SJSA1 (cell line): ENCODE results near the gene EML6. TPM values are rescaled to one million over a fixed set of nuclear protein-coding genes. Genes with fewer than 3 reads are reported as not detected.

ENCODE experiments used
- DNase-seq, 2 experiments: peaks; one replicate each; pipeline ENCODE4 v3.0.0-alpha.2; 2015 to 2020; ENCODE audit warnings: low spot score in 2 of 2, low read depth in 1 of 2
- H3K27ac ChIP-seq: fragments of 250-450 bp; sonication (Bioruptor Pico); 2 replicates; pipeline ENCODE4 v1.5.1; 2020; ENCODE audit warnings: mild to moderate bottlenecking, moderate library complexity
- H3K27me3 ChIP-seq: fragments of 250-450 bp; sonication (Bioruptor Pico); replicated peaks from 2 replicates; pipeline ENCODE4 v1.5.1; 2020; ENCODE audit warnings: mild to moderate bottlenecking, moderate library complexity
- H3K36me3 ChIP-seq: fragments of 250-450 bp; sonication (Bioruptor Pico); 2 replicates; pipeline ENCODE4 v1.5.1; 2020; ENCODE audit warnings: mild to moderate bottlenecking
- H3K4me1 ChIP-seq: fragments of 250-450 bp; sonication (Bioruptor Pico); replicated peaks from 2 replicates; pipeline ENCODE4 v1.6.1; 2021; ENCODE audit warnings: mild to moderate bottlenecking
- H3K4me3 ChIP-seq: fragments of 250-450 bp; sonication (Bioruptor Pico); 2 replicates; pipeline ENCODE4 v1.5.1; 2020; ENCODE audit warnings: mild to moderate bottlenecking
- H3K9me3 ChIP-seq: fragments of 250-450 bp; sonication (Bioruptor Pico); replicated peaks from 2 replicates; pipeline ENCODE4 v1.5.1; 2020; ENCODE audit warnings: mild to moderate bottlenecking
- total RNA-seq: library from RNA; depleted of rRNA; stranded (reverse); fragments of >200 nt; shearing (Covaris generic); gene quantifications from 2 replicates; pipeline ENCODE4 v1.2.3, GENCODE V29; 2014

EML6 gene
- total RNA-seq, 1 experiment from 2014 or later = 1.3 TPM

GRCh38 chr2:54885891-54886290, 162.4 kb downstream of the EML6 start:
- Histone ChIP-seq H3K4me3 (no peak overlapping the region), H3K36me3 (no peaks in the 10 kb centered on the region), H3K27ac (no peak overlapping the region), H3K27me3 (peaks cover 12% of the 10 kb centered on the region), H3K4me1 (no peaks in the 10 kb centered on the region), H3K9me3 (no peaks in the 10 kb centered on the region)
- no peak for DNase-seq

GRCh38 chr2:54887850-54888545, 164.5 kb downstream of the EML6 start:
- no peak for DNase-seq
- no peak overlapping the region for H3K4me3 ChIP-seq
- no peaks in the 10 kb centered on the region for H3K4me1 ChIP-seq
- H3K9me3 ChIP-seq = no peaks in the 10 kb centered on the region
- H3K36me3 ChIP-seq = no peaks in the 10 kb centered on the region
- H3K27ac ChIP-seq = no peak overlapping the region
- peaks cover 14% of the 10 kb centered on the region for H3K27me3 ChIP-seq

GRCh38 chr2:54889053-54889452, 165.6 kb downstream of the EML6 start:
- Histone ChIP-seq H3K36me3 (no peaks in the 10 kb centered on the region), H3K27ac (no peak overlapping the region), H3K9me3 (no peaks in the 10 kb centered on the region), H3K27me3 (peaks cover 14% of the 10 kb centered on the region), H3K4me3 (no peak overlapping the region), H3K4me1 (no peaks in the 10 kb centered on the region)
- no peak for DNase-seq

GRCh38 chr2:54891909-54892308, 168.4 kb downstream of the EML6 start:
- DNase-seq = no peak
- no peak overlapping the region for H3K27ac ChIP-seq

GRCh38 chr2:54894467-54894866, 171.0 kb downstream of the EML6 start:
- no peak for DNase-seq
- no peak overlapping the region for H3K27ac ChIP-seq
- H3K9me3 ChIP-seq = no peaks in the 10 kb centered on the region
- H3K4me1 ChIP-seq = no peaks in the 10 kb centered on the region
- no peaks in the 10 kb centered on the region for H3K36me3 ChIP-seq
- H3K4me3 ChIP-seq = no peak overlapping the region
- H3K27me3 ChIP-seq = peaks cover 7% of the 10 kb centered on the region; the same call in 1 of the 2 replicates

More at GRCh38 chr2:54891909-54892308, 168.4 kb downstream of the EML6 start:
- peaks cover 14% of the 10 kb centered on the region for H3K27me3 ChIP-seq
- no peaks in the 10 kb centered on the region for H3K36me3 ChIP-seq
- no peak overlapping the region for H3K4me3 ChIP-seq
- H3K4me1 ChIP-seq = no peaks in the 10 kb centered on the region
- no peaks in the 10 kb centered on the region for H3K9me3 ChIP-seq

GRCh38 chr2:54895730-54896129, 172.3 kb downstream of the EML6 start:
- Histone ChIP-seq H3K36me3 (no peaks in the 10 kb centered on the region), H3K4me3 (no peak overlapping the region), H3K4me1 (no peaks in the 10 kb centered on the region), H3K27me3 (peaks cover 4% of the 10 kb centered on the region; the same call in 1 of the 2 replicates), H3K27ac (no peak overlapping the region), H3K9me3 (no peaks in the 10 kb centered on the region)
- DNase-seq = no peak

- no peak overlapping the region for H3K27ac ChIP-seq
- H3K27me3 ChIP-seq = no peaks in the 10 kb centered on the region
- H3K9me3 ChIP-seq = no peaks in the 10 kb centered on the region
- H3K36me3 ChIP-seq = no peaks in the 10 kb centered on the region
- no peaks in the 10 kb centered on the region for H3K4me1 ChIP-seq
- H3K4me3 ChIP-seq = no peak overlapping the region
- no peak for DNase-seq
These were observed 174.2 kb downstream of the EML6 start for GRCh38 chr2:54897420-54898310.

GRCh38 chr2:54898456-54899226, 175.2 kb downstream of the EML6 start:
- no peak for DNase-seq
- no peaks in the 10 kb centered on the region for H3K36me3 ChIP-seq

GRCh38 chr2:54899576-54900200, 176.2 kb downstream of the EML6 start:
- no peaks in the 10 kb centered on the region for H3K36me3 ChIP-seq

More at GRCh38 chr2:54898456-54899226, 175.2 kb downstream of the EML6 start:
- no peaks in the 10 kb centered on the region for H3K9me3 ChIP-seq
- no peaks in the 10 kb centered on the region for H3K27me3 ChIP-seq
- no peak overlapping the region for H3K4me3 ChIP-seq
- no peak overlapping the region for H3K27ac ChIP-seq
- peaks cover 9% of the 10 kb centered on the region for H3K4me1 ChIP-seq

GRCh38 chr2:54901224-54901986, 177.9 kb downstream of the EML6 start:
- Histone ChIP-seq H3K27me3 (no peaks in the 10 kb centered on the region), H3K36me3 (no peaks in the 10 kb centered on the region), H3K9me3 (no peaks in the 10 kb centered on the region), H3K4me3 (no peak overlapping the region), H3K4me1 (peaks cover 24% of the 10 kb centered on the region), H3K27ac (no peak overlapping the region)
- no peak for DNase-seq

More at GRCh38 chr2:54899576-54900200, 176.2 kb downstream of the EML6 start:
- Histone ChIP-seq H3K4me1 (peaks cover 19% of the 10 kb centered on the region), H3K27ac (no peak overlapping the region), H3K9me3 (no peaks in the 10 kb centered on the region), H3K4me3 (no peak overlapping the region), H3K27me3 (no peaks in the 10 kb centered on the region)
- DNase-seq = peak in 1 of 2 experiments; percentile 16

GRCh38 chr2:54902763-54903162, 179.3 kb downstream of the EML6 start:
- Histone ChIP-seq H3K4me1 (peaks cover 24% of the 10 kb centered on the region), H3K27me3 (no peaks in the 10 kb centered on the region), H3K4me3 (no peak overlapping the region), H3K27ac (no peak overlapping the region), H3K9me3 (no peaks in the 10 kb centered on the region), H3K36me3 (no peaks in the 10 kb centered on the region)
- DNase-seq = no peak

- no peak overlapping the region for H3K4me3 ChIP-seq
- no peaks in the 10 kb centered on the region for H3K9me3 ChIP-seq
- H3K4me1 ChIP-seq = peaks cover 24% of the 10 kb centered on the region
- DNase-seq = peak; percentile 90 to 97
- peak overlapping the region; percentile 71 for H3K27ac ChIP-seq
- H3K27me3 ChIP-seq = no peaks in the 10 kb centered on the region
- no peaks in the 10 kb centered on the region for H3K36me3 ChIP-seq
These were observed 180.5 kb downstream of the EML6 start for GRCh38 chr2:54903736-54904554.
